ENCODE results near the gene GSTM1.

The GSTM1 gene

GRCh38 chr1:109732390-109732881, 44.8 kb downstream of the GSTM1 start:
- no peak for DNase-seq

GRCh38 chr1:109733236-109733870, 45.7 kb downstream of the GSTM1 start:
- no peak for DNase-seq

GRCh38 chr1:109739738-109740614, 52.4 kb downstream of the GSTM1 start:
- DNase-seq: peak; percentile 88

- DNase-seq: no peak
Observed at GRCh38 chr1:109740615-109741373, 53.2 kb downstream of the GSTM1 start, which contains the start of gene GSTM3. GSTM3 (minus strand) TSS chr1:109741038; CDS start chr1:109740287, 751 bp downstream.

Measured in CD4-positive, alpha-beta T cell treated with Interleukin-17A for 4 hours (primary cell).